Muscle of arm (tissue), 12 donors: ENCODE measurements around the gene ANKLE2. TPM values are rescaled to one million over a fixed set of nuclear protein-coding genes. Genes with fewer than 3 reads are reported as not detected.
A peak's percentile ranks its signal among the peaks of the same experiment; 100 is the strongest.
"Not testable (repeated sequence)": the region's sequence is repeated elsewhere in the genome, so short reads cannot be mapped to it uniquely, and the experiment has no call there.

Experiments used
- DNase-seq: peaks from one replicate; pipeline ENCODE4 v3.0.0-alpha.2; 2013
- polyA plus RNA-seq, 12 donors: library from polyadenylated mRNA; unstranded; fragments of 120-200 nt; gene quantifications; one replicate each; pipeline ENCODE4 v1.2.1, GENCODE V29; 2013; ENCODE audit not compliant: insufficient read length in 12 of 12

The ANKLE2 gene
- polyA plus RNA-seq, 12 donors: 28.4 to 66.6 (median 44.2) TPM; not detected in 1

GRCh38 chr12:132720606-132721345 is 40.9 kb downstream of the ANKLE2 start:
- DNase-seq: no peak

- DNase-seq: no peak
These were observed 41.7 kb downstream of the ANKLE2 start for GRCh38 chr12:132719954-132720324.

DNA sequence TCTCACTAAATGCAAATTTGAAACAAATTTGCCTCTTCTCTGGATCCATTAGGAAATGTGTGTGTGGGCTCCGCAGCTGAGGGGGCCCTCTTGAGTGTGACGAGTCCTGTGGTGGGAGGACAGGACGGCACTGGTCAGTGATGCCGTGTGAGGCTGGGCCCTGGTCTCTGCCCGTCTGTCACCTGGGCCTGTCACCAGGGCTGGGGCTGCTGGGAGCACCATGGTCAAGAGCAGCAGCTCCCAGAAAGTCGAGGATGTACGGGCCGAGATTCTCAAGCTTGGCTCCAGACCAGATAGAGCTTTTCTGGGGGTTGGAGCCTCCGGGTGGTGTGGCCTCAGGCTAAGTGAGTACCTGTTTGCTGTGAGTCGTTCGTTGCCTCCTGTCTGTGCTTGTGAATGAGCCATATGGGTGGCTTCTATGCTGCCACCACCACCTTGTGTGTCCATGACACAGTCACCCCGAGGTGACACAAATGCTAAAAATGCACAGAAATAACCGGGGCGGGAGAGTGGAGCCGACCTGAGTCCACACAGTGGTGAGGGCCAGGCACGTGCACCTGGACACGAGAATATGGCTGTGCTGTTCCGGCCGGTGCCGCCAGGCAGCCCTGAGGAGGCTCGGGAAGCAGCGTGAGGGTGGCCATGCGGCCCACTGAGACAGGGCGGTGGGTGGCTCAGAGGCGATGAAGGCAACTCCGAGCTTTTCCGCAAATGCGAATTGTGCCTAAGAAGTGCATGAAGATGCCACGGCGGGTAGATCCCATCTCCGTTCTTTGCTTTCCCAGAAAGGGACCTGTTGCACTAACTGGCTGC is 42.3 kb downstream of the ANKLE2 start:
- no peak for DNase-seq

GRCh38 chr12:132718644-132719043 is 43.0 kb downstream of the ANKLE2 start:
- no peak for DNase-seq

DNA sequence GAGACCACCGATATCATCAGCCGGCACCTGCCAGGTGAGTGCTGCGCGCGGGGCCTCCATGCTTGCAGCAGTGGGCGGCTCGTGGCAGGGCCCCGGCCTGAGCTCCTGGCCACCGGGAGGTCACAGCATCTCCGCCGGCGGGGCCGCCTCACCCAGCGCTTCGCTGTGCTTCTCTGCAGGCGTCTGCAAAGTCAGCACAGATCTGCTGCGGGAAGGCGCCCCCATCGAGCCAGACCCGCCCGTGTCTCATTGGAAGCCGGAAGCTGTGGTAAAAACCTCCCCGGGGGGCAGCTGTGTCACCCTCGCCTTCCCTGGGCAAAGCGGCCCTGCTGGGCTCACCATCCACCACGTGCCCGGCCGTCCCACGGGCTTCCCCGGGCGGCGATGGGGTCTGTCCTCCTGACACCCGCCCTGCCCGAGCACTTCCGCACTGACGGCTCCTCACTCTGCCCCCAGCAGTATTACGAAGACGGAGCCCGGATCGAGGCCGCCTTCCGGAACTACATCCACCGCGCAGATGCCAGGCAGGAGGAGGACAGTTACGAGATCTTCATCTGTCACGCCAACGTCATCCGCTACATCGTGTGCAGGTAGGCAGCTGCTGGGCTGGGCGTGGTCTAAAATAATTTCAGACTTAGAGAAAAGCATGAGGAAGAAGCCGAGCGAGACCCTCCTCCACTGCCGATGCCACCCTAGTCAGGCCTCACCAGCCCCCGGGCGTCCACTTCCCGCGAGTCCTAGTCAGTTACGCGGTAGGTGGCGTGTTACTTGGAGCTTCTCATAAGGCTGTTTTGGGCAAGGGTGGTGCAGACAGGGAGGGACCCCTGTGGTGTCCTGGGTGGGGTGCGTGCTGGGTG is 43.9 kb downstream of the ANKLE2 start:
- no peak for DNase-seq

DNA sequence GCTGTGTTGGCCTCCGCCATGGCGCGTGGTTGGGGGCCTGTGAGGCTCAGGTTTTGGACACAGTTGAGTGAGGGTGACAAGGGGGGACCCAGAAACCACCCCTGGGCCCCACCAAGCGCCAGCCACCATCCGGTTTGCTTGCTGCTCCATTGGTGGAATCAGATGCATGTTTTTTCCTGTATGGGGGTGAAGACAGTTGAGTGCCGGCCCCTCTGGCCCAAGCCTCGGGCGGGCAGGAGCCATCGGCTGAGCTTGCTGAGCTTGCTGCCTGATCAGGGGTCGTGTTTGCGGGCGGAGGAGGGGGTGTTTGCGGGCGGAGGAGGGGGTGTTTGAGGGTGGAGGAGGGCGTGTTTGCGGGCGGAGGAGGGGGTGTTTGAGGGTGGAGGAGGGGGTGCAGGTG is 44.6 kb downstream of the ANKLE2 start:
- DNase-seq: no peak

GRCh38 chr12:132716356-132716755 is 45.3 kb downstream of the ANKLE2 start:
- DNase-seq: no peak

GRCh38 chr12:132715874-132716273 is 45.8 kb downstream of the ANKLE2 start:
- DNase-seq: no peak

DNA sequence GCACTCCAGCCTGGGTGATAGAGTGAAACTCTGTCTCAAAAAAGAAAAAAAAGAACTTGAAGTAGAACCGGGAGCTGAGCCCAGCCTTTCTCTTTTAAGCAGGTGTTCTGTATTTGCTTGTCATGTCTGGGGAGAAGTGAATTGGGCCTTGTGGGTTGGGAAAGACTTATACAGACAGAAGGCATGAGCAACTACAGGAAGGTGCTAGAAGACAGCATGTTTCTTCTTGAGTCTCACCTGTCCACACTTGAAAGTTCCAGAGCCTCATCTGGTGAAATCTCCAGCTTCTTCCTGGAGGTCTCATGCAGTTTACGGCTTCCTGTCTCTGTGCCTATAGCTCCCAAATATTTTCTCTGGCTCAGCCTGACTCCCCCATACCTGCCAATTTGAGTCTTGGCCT is 48.5 kb downstream of the ANKLE2 start:
- no peak for DNase-seq

GRCh38 chr12:132711080-132711843 is 50.4 kb downstream of the ANKLE2 start:
- DNase-seq: no peak

- peak; percentile 75 for DNase-seq
These were observed 51.1 kb downstream of the ANKLE2 start, which contains the start of gene PGAM5 for GRCh38 chr12:132710405-132711079. Gene PGAM5, plus strand, starts transcription at chr12:132710842. Its CDS starts 35 bp downstream, at chr12:132710877.

GRCh38 chr12:132710043-132710404 is 51.6 kb downstream of the ANKLE2 start:
- DNase-seq: no peak

DNA sequence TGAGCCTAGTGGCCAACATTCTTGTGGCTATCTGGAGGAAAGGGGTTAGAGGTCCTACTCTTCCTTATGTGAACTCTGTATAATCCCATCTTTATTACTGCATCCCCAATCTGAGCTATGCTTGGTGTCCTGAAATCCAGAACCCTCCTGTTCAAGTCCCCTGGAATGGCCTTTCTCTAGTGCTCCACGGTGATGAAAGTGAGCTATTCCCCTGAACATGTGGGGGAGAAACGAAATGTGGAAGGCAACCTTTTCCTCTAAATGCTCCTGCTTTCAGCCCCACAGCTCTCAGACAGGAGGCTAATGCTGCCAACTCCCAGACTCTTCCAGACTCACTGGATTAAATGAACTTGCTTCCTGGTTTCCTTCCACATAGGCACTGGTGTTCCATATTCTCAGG is 53.5 kb downstream of the ANKLE2 start:
- no peak for DNase-seq

GRCh38 chr12:132707241-132707640 is 54.4 kb downstream of the ANKLE2 start:
- no peak for DNase-seq

- no peak for DNase-seq
These were observed 58.0 kb downstream of the ANKLE2 start for GRCh38 chr12:132703641-132704040.

DNA sequence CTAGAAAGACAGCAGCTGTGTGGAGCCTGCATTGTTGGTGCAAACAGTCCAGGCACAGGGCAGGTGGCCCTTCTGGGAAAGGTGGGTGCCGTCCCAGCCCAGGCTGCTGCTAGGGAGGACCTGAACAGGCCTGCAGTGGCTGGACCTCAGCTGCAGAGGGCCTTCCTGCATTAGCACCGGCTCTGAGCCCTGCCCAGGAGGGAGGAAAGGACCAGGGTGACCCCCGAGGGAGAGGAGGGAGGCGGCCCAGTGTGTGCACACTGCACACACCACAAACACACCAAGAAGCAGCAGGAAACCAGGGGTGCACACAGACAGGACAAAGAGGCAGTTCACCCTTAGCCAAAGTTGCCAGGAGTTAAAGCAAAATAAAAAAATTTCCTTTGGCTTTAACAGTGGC is 59.0 kb downstream of the ANKLE2 start:
- DNase-seq: no peak

DNA sequence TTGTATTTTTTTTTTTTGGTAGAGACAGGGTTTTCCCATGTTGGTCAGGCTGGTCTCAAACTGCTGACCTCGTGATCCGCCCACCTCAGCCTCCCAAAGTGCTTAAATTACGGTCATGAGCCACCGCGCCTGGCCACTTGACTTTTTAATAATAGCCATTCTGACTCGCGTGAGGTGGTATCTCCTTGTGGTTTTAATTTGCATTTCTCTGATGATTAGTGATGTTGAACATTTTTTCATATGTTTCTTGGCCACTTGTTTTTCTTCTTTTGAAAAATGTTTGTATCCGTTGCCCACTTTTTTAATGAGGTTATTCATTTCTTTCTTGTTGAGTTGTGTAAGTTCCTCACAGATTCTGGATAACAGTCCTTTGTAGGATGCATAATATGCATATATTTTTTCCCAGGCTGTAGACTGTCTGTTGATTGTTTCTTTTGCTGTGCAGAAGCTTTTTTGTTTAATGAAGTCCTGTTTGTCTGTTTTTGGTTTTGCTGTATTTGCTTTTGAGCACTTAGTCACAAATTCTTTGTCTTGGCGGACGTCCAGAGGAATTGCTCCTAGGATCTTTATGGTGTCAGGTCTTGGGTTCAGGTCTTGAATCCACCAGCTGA is 61.3 kb downstream of the ANKLE2 start:
- no peak for DNase-seq

GRCh38 chr12:132698341-132698740 is 63.3 kb downstream of the ANKLE2 start:
- DNase-seq: no peak

GRCh38 chr12:132695431-132695830 is 66.2 kb downstream of the ANKLE2 start:
- DNase-seq: no peak

DNA sequence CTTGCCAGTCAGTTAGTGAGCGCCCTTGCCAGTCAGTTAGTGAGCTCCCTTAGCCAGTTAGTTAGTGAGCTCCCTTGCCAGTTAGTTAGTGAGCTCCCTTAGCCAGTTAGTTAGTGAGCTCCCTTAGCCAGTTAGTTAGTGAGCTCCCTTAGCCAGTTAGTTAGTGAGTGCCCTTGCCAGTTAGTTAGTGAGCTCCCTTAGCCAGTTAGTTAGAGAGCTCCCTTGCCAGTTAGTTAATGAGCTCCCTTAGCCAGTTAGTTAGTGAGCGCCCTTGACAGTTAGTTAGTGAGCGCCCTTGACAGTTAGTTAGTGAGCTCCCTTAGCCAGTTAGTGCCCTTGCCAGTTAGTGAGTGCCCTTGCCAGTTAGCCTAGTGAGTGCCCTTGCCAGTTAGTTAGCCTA is 66.7 kb downstream of the ANKLE2 start:
- not testable (repeated sequence) for DNase-seq
